Right lobe of liver (tissue), 6 donors: ENCODE data around the gene LHFPL6. TPM values are rescaled to one million over a fixed set of nuclear protein-coding genes. Genes with fewer than 3 reads are reported as not detected.

Source experiments
- ATAC-seq, 4 donors: fragments of 200-7000 bp; cut with Tn5 transposase; one replicate each; pipeline ENCODE4 v1.9.1; 2020; ENCODE audit warnings: mild to moderate bottlenecking in 4 of 4, moderate library complexity in 4 of 4
- DNase-seq, 3 donors: peaks; one replicate each; pipeline ENCODE4 v3.0.0-alpha.2; 2020
- H3K27ac ChIP-seq, 3 donors: fragments of 200-600 bp; one replicate each; pipeline ENCODE4 v1.8.0; 2022
- H3K27me3 ChIP-seq, 2 donors: fragments of 200-600 bp; one replicate each; pipeline ENCODE4 v1.8.0; 2022
- H3K36me3 ChIP-seq, 4 donors: fragments of 200-600 bp; sonication (generic) in 1 of 4; one replicate each; pipeline versions ENCODE4 v1.5.1 to v1.8.0; 2017 to 2022; ENCODE audit warnings: control low read depth in 1 of 4
- H3K4me1 ChIP-seq, 4 donors: fragments of 200-600 bp; sonication (generic) in 1 of 4; one replicate each; pipeline versions ENCODE4 v1.5.1 to v1.8.0; 2017 to 2022; ENCODE audit warnings: control low read depth in 1 of 4
- H3K4me3 ChIP-seq, 3 donors: fragments of 200-600 bp; one replicate each; pipeline ENCODE4 v1.8.0; 2022
- H3K9me3 ChIP-seq, 4 donors: fragments of 200-600 bp; sonication (generic) in 1 of 4; one replicate each; pipeline versions ENCODE4 v1.5.1 to v1.8.0; 2017 to 2022; ENCODE audit warnings: control low read depth in 1 of 4
- POLR2A ChIP-seq: fragments of 450-650 bp; IDR thresholded peaks from one replicate; pipeline ENCODE4 v1.6.1; 2017; ENCODE audit warnings: antibody characterized with exemption, mild to moderate bottlenecking
- WGBS: methylation state at CpG from one replicate; pipeline ENCODE4 v1.1.6; 2018; ENCODE audit warnings: low coverage, low lambda C conversion rate; ENCODE audit not compliant: insufficient coverage; ENCODE audit errors: missing lambda C conversion rate; 5-methylcytosine and 5-hydroxymethylcytosine counted together
- intact Hi-C, 2 donors: fragments of 100-400 bp; cut with DNase I; formaldehyde crosslinking; loops; one replicate each; pipeline versions ENCODE4 v1.11.2 to v1.14.1; 2022
- total RNA-seq, 6 experiments: library from RNA; depleted of rRNA in 2 of 6; stranded (reverse); fragments of >200 nt in 2 of 6; fragmentation: NEBNext Ultra II Directional in 3 of 6; extraction: Animal tissue kit (Norgen Biotek cat#: 25700) in 3 of 6; gene quantifications; one replicate each; pipeline versions ENCODE4 v1.1.0 to v1.2.4, GENCODE V29; 2016 to 2023
- TF ChIP-seq, protein P1 (sequence below), 4 donors: fragments of 200-600 bp in 3 of 4; fragments of 450-650 bp in 1 of 4; IDR thresholded peaks; one replicate each; pipeline versions ENCODE4 v1.5.1 to v1.8.0; 2016 to 2022; ENCODE audit warnings: antibody characterized with exemption in 4 of 4, mild to moderate bottlenecking in 2 of 4
- donor health status: DM: no; HTN: yes; CAD: no.
- donor health status: DM: no; HTN: no; CAD: no.
- donor health status: DM: no; HTN: no; CAD: no.
- donor health status: DM: no; HTN: yes; CAD: no.
- donor health status: DM: no; HTN: yes; CAD: no.

Gene LHFPL6
- total RNA-seq, 6 experiments from 2014 or later: 3.0 to 8.4 (median 4.6) TPM

DNA sequence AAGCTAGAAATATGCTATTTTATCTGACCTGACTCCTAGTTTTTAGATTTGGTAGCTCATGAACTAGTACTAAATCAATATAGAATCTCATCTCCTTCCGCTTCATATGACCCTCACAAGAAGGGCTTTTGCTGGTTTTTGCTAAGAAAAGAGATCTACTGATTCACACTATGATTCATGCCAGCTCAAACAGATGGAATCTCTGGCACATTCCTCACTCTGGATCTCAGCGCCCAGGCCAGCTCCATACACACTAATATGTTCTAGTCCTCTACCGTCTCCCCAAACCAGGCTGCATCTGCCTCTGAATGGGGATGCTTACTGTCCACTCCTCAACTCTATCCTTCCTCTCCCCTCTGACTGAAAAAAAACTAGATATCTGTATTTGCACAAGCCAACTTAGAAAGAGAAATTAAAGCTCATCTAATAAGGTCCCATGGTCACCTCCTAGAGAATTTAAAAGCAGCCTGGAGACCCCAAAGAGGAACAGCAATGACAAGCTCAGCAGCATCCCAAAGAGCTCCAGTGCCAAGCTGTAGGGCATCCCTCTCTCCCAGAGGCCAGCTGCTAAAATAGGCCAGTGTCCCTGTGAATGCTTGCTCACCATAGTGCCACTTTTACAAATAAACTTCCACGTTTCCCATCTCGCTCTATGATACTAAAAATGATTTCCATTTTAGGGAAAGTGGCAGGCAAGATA is 74.9 kb downstream of the LHFPL6 start:
- DNase-seq (no peak), ATAC-seq (no peak)
- TF ChIP-seq, protein P1, sequence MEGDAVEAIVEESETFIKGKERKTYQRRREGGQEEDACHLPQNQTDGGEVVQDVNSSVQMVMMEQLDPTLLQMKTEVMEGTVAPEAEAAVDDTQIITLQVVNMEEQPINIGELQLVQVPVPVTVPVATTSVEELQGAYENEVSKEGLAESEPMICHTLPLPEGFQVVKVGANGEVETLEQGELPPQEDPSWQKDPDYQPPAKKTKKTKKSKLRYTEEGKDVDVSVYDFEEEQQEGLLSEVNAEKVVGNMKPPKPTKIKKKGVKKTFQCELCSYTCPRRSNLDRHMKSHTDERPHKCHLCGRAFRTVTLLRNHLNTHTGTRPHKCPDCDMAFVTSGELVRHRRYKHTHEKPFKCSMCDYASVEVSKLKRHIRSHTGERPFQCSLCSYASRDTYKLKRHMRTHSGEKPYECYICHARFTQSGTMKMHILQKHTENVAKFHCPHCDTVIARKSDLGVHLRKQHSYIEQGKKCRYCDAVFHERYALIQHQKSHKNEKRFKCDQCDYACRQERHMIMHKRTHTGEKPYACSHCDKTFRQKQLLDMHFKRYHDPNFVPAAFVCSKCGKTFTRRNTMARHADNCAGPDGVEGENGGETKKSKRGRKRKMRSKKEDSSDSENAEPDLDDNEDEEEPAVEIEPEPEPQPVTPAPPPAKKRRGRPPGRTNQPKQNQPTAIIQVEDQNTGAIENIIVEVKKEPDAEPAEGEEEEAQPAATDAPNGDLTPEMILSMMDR (IDR thresholded peaks at IDR 0.05): no peak
- no peak for TF ChIP-seq POLR2A
- Histone ChIP-seq H3K27me3 (no peaks in the 10 kb centered on the region), H3K4me3 (no peak overlapping the region), H3K9me3 (no peaks in the 10 kb centered on the region), H3K36me3 (no peaks in the 10 kb centered on the region), H3K27ac (no peak overlapping the region), H3K4me1 (no peaks in the 10 kb centered on the region)
- WGBS: 53% methylated on average over 5 of the region's 5 CpGs
- intact Hi-C loops: no loop called here

DNA sequence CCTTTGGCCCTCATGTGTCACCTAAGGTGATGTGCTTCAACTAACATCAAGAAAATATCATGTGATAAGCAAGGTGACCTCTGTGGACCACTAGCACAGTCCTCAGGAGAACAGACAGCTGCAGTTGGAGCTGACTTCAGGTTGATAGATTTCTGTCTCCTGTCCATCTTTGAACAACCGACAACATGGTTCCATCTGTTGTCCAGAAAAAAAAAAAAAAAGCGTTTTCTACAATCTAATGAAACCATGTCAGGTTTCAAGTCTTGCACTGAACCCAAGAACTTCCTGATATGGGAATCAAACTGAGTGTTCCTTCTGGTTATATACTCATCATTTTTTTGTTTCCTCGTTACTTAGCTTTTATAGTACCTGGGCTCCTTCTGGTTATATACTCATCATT is 75.7 kb downstream of the LHFPL6 start:
- Histone ChIP-seq H3K4me3 (no peak overlapping the region), H3K9me3 (no peaks in the 10 kb centered on the region), H3K27me3 (no peaks in the 10 kb centered on the region), H3K4me1 (no peaks in the 10 kb centered on the region), H3K27ac (no peak overlapping the region), H3K36me3 (no peaks in the 10 kb centered on the region)
- DNase-seq (no peak), ATAC-seq (no peak)
- 40% methylated on average over 3 of the region's 3 CpGs for WGBS
- TF ChIP-seq, protein P1 (IDR thresholded peaks at IDR 0.05): no peak
- no peak for TF ChIP-seq POLR2A
- intact Hi-C loops: no loop called here

DNA sequence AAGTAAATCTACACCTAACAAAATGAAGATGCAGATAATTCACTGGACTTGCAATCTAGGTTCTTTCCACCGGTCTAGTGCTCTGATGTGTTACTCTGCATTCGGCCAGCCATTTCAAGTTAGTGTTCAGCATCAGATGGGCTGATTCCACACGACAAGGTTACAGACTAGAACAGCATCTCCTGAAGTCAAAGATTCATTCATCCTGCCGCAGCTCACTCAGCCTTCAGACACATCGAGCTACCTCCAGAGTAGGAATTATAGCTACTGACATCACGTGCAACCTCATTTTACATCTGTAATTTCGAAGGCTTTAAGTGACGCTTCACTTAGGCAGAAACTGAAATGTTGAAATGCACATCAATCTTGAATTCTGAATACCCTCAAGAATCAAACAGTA is 76.5 kb downstream of the LHFPL6 start:
- Histone ChIP-seq H3K36me3 (no peaks in the 10 kb centered on the region), H3K27ac (no peak overlapping the region), H3K4me3 (no peak overlapping the region), H3K4me1 (no peaks in the 10 kb centered on the region), H3K9me3 (no peaks in the 10 kb centered on the region), H3K27me3 (no peaks in the 10 kb centered on the region)
- no peak for TF ChIP-seq POLR2A
- TF ChIP-seq, protein P1 (IDR thresholded peaks at IDR 0.05): no peak
- no peak for ATAC-seq
- 65% methylated on average over 8 of the region's 8 CpGs for WGBS
- no peak for DNase-seq
- intact Hi-C loops: no loop called here

DNA sequence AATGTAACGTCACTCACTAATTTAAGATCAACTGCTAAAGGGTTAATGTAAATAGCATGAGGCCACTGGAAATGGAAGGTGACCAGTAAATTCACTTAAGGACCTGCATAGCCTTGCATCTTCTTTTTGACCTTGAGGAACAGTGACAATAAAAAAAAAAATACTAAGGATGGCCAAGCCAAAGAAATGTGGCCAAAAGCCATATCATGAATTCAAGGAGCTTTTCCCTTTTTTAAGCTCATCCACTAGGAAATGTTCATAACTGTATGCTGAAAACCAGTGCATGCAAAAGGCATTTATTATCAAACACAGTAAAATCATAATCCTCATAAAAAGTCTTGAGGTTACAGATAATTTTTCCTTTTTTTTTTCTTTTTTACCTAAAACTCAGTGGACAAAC is 77.5 kb downstream of the LHFPL6 start:
- H3K9me3 ChIP-seq: no peaks in the 10 kb centered on the region
- H3K4me3 ChIP-seq: no peak overlapping the region
- WGBS: 52% methylated on average over 1 of the region's 1 CpG
- intact Hi-C loops: no loop called here
- no peak for ATAC-seq
- H3K27ac ChIP-seq: no peak overlapping the region
- no peaks in the 10 kb centered on the region for H3K36me3 ChIP-seq
- no peaks in the 10 kb centered on the region for H3K4me1 ChIP-seq
- TF ChIP-seq, protein P1 (IDR thresholded peaks at IDR 0.05): no peak
- TF ChIP-seq POLR2A: no peak
- no peak for DNase-seq
- H3K27me3 ChIP-seq: no peaks in the 10 kb centered on the region

DNA sequence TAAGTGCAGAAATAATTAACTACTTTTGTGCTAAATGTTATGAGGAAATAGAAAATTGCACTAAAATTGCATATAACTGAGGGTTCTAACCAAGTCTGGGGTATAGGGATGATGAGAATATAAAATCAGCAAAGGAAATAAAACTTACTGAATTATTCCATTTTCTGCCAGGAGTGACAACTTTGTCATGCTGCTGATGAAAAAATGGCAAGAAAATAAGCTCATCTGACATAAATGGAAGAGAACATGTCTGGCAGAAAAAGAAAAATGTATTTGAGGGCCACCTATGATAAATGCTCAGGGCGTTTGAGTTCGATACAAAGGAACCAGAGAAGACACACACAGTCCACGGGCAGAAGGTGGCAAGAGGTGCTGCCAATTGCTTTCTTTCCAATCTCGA is 78.2 kb downstream of the LHFPL6 start:
- ATAC-seq: no peak
- H3K9me3 ChIP-seq: no peaks in the 10 kb centered on the region
- WGBS: 71% methylated on average over 4 of the region's 4 CpGs
- no peaks in the 10 kb centered on the region for H3K36me3 ChIP-seq
- H3K27ac ChIP-seq: no peak overlapping the region
- DNase-seq: no peak
- TF ChIP-seq POLR2A: no peak
- intact Hi-C loops: no loop called here
- H3K4me1 ChIP-seq: no peaks in the 10 kb centered on the region
- H3K4me3 ChIP-seq: no peak overlapping the region
- H3K27me3 ChIP-seq: no peaks in the 10 kb centered on the region
